ENCODE measurements around the gene MTX1.

MTX1 gene

GRCh38 chr1:155182052-155182550 is 26.4 kb upstream of the MTX1 start:
- H3K27me3 ChIP-seq = no peaks in the 10 kb centered on the region
- no peaks in the 10 kb centered on the region for H3K9me3 ChIP-seq
- no peak overlapping the region for H3K27ac ChIP-seq
- H3K4me3 ChIP-seq (ENCODE audit: low read depth in 1 of 2, low read length in 1 of 2) = no peak overlapping the region
- H3K36me3 ChIP-seq = no peaks in the 10 kb centered on the region
- no peak for TF ChIP-seq CTCF (IDR thresholded peaks at IDR 0.05)
- no peaks in the 10 kb centered on the region for H3K4me1 ChIP-seq (ENCODE audit: control insufficient read depth in 1 of 2, insufficient read depth in 1 of 2, low read depth in 1 of 2, low read length in 1 of 2)

- TF ChIP-seq CTCF (IDR thresholded peaks at IDR 0.05) = no peak
- H3K9me3 ChIP-seq = no peaks in the 10 kb centered on the region
- no peaks in the 10 kb centered on the region for H3K36me3 ChIP-seq
- H3K27ac ChIP-seq = no peak overlapping the region
- no peaks in the 10 kb centered on the region for H3K4me1 ChIP-seq (ENCODE audit: control insufficient read depth in 1 of 2, insufficient read depth in 1 of 2, low read depth in 1 of 2, low read length in 1 of 2)
- no peaks in the 10 kb centered on the region for H3K27me3 ChIP-seq
- no peak overlapping the region for H3K4me3 ChIP-seq (ENCODE audit: low read depth in 1 of 2, low read length in 1 of 2)
Measured at GRCh38 chr1:155183775-155184221, 24.7 kb upstream of the MTX1 start.

GRCh38 chr1:155184351-155184811 is 24.1 kb upstream of the MTX1 start:
- Histone ChIP-seq H3K9me3 (no peaks in the 10 kb centered on the region), H3K36me3 (no peaks in the 10 kb centered on the region), H3K4me3 (ENCODE audit: low read depth in 1 of 2, low read length in 1 of 2) (no peak overlapping the region), H3K27ac (no peak overlapping the region), H3K4me1 (ENCODE audit: control insufficient read depth in 1 of 2, insufficient read depth in 1 of 2, low read depth in 1 of 2, low read length in 1 of 2) (no peaks in the 10 kb centered on the region), H3K27me3 (no peaks in the 10 kb centered on the region)
- TF ChIP-seq CTCF (IDR thresholded peaks at IDR 0.05) = no peak

GRCh38 chr1:155184835-155185782 is 23.4 kb upstream of the MTX1 start:
- H3K4me3 ChIP-seq (ENCODE audit: low read depth in 1 of 2, low read length in 1 of 2) = no peak overlapping the region
- H3K27ac ChIP-seq = no peak overlapping the region
- H3K9me3 ChIP-seq = no peaks in the 10 kb centered on the region
- no peak for TF ChIP-seq CTCF (IDR thresholded peaks at IDR 0.05)
- no peaks in the 10 kb centered on the region for H3K36me3 ChIP-seq
- no peaks in the 10 kb centered on the region for H3K4me1 ChIP-seq (ENCODE audit: control insufficient read depth in 1 of 2, insufficient read depth in 1 of 2, low read depth in 1 of 2, low read length in 1 of 2)
- H3K27me3 ChIP-seq = no peaks in the 10 kb centered on the region

- H3K27me3 ChIP-seq = no peaks in the 10 kb centered on the region
- no peak for TF ChIP-seq CTCF (IDR thresholded peaks at IDR 0.05)
- no peaks in the 10 kb centered on the region for H3K4me1 ChIP-seq (ENCODE audit: control insufficient read depth in 1 of 2, insufficient read depth in 1 of 2, low read depth in 1 of 2, low read length in 1 of 2)
- H3K27ac ChIP-seq = no peak overlapping the region
- H3K9me3 ChIP-seq = no peaks in the 10 kb centered on the region
- no peaks in the 10 kb centered on the region for H3K36me3 ChIP-seq
- no peak overlapping the region for H3K4me3 ChIP-seq (ENCODE audit: low read depth in 1 of 2, low read length in 1 of 2)
Measured at GRCh38 chr1:155185783-155186066, 22.8 kb upstream of the MTX1 start.

Measured in neutrophil (primary cell).